Hepatocyte (in vitro differentiated cells): Measurements from ENCODE around the gene MUC2.

Experiments
- CTCF ChIP-seq: fragments of 200-600 bp; sonication (generic); IDR thresholded peaks from 2 replicates; pipeline ENCODE4 v1.5.1; 2016; ENCODE audit warnings: antibody characterized with exemption, mild to moderate bottlenecking; ENCODE audit not compliant: poor library complexity
- EZH2 ChIP-seq: fragments of 200-600 bp; sonication (generic); IDR thresholded peaks from 2 replicates; pipeline ENCODE4 v1.6.1; 2016; ENCODE audit warnings: antibody characterized with exemption, mild to moderate bottlenecking, borderline replicate concordance
- EZH2phosphoT487 ChIP-seq: fragments of 200-600 bp; sonication (generic); IDR thresholded peaks from one replicate; pipeline ENCODE4 v1.6.1; 2018; ENCODE audit warnings: antibody characterized with exemption, mild to moderate bottlenecking, low read depth, moderate library complexity; ENCODE audit not compliant: unreplicated experiment, severe bottlenecking

- TF ChIP-seq CTCF (no peak), EZH2 (no peak), EZH2phosphoT487 (no peak)
Measured at GRCh38 chr11:1070594-1071462, 3.8 kb upstream of the MUC2 start.
